GM21526 (cell line): ENCODE results near the gene PSMB2.
A peak's percentile ranks its signal among the peaks of the same experiment; 100 is the strongest.

ENCODE experiments used
- ATAC-seq: cut with Tn5 transposase; IDR thresholded peaks from one replicate; pipeline ENCODE4 v1.9.1; 2021; ENCODE audit warnings: moderate library complexity; ENCODE audit not compliant: unreplicated experiment, low FRiP score

PSMB2 gene

DNA sequence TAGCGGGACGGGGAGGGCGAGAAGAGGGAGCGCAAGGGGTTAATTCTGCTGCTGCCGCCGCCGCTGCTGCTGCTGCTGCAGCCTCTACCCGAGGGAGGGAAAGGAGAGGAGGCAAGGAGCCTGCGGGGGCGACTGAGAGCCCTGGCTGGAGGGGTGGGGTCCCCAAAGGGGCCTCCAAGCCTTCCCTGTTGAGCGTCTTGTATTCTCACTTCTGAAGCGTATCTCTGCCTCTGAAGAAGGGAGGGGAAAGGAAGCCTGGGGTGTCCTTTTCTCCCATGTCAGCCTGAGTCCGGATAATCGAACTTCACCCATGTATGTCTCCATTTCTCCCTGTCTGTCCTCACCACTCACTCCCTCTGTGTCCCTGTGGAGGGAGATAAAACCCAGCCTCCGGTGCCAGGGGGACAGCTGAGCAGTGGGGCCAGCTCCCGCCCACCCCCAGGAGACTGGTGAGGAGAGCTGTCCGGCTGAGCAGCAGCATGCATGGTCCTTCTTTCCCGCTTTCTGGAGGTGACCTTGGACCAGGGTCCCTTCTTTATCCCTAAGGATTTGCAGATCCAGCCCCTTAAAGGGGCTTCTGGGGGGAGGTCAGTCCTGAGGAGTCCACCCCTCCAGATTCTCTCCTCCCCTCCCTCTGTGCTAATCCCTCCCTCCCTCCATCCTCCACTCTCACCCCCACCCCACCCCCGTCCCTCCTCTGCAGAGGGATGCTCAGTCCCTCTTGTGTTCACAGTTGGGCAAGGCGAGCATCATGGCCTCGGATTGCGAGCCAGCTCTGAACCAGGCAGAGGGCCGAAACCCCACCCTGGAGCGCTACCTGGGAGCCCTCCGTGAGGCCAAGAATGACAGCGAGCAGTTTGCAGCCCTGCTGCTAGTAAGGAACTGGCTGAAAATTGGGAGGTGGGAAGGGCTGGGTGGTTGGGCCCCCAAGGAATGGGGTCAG lies 82.7 kb downstream of the PSMB2 start:
- no peak for ATAC-seq

- peak; percentile 69 for ATAC-seq
These were observed 83.5 kb downstream of the PSMB2 start, which contains the start of gene NCDN for GRCh38 chr1:35557611-35558373. NCDN (plus strand) TSS chr1:35557799; CDS start chr1:35558191, 392 bp downstream.

DNA sequence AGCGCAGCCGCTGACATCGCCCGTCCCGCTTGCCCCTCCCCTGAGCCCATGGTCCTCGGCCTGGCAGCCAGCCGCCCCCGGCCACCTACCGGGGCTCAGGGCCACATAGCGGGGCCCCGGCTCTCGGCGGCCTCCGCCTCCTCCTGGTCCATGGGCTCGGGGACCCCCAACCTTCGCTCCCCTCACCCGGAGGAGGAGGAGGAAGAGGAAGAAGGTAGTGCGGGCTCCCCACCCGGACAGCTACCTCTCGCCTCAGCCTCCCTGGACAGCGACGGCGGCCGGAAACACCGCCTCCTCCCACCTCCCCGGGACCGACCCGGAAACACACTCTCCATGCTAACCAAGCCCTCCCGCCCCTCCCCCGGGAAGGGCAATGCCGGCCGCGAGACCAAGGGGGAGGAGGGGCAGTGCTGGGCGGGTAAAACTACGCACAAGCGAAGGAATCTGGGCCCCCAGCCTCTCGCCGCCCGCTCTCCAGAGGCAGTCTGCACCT lies 84.2 kb downstream of the PSMB2 start, which contains the start of gene KIAA0319L:
KIAA0319L (minus strand) TSS at position 286 of the 493 bp plus-strand sequence. CDS start 2,912 bp downstream, outside the sequence.
- ATAC-seq, result peak; percentile 63

- ATAC-seq, result no peak
These were observed 84.7 kb downstream of the PSMB2 start for GRCh38 chr1:35556484-35557117.

- no peak for ATAC-seq
These were observed 85.5 kb downstream of the PSMB2 start for GRCh38 chr1:35555601-35556477.

GRCh38 chr1:35555212-35555584 lies 86.1 kb downstream of the PSMB2 start:
- no peak for ATAC-seq

GRCh38 chr1:35554266-35555211 lies 86.8 kb downstream of the PSMB2 start:
- no peak for ATAC-seq

GRCh38 chr1:35553851-35554250 lies 87.5 kb downstream of the PSMB2 start:
- no peak for ATAC-seq
